HCT116 (cell line): ENCODE data around the gene SCD5. TPM values are rescaled to one million over a fixed set of nuclear protein-coding genes. Genes with fewer than 3 reads are reported as not detected.

ENCODE experiments used
- ATAC-seq: fragments of 200-7000 bp; cut with Tn5 transposase; 2 replicates; pipeline ENCODE4 v1.9.1; 2020; ENCODE audit warnings: mild to moderate bottlenecking, moderate library complexity
- BruUV-seq: library from RNA; stranded (reverse); fragments of 400-500 nt; replicated peaks from 2 replicates; lab custom pipeline; 2021; lab: Mats Ljungman, UMichigan
- CTCF ChIA-PET: fragments of 300-600 bp; sonication (Branson Sonifier 250); formaldehyde crosslinking; loops from one replicate; lab custom pipeline; 2021; ENCODE audit warnings: antibody characterized with exemption; lab: Charles Lee
- POLR2A ChIA-PET: fragments of 300-600, 350-600 bp; sonication (Branson Sonifier 250); formaldehyde crosslinking; loops from one replicate; lab custom pipeline; 2021; ENCODE audit warnings: antibody characterized with exemption; lab: Charles Lee
- RAD21 ChIA-PET, 2 experiments: fragments of 300-600 bp; sonication (Branson Sonifier 250); formaldehyde crosslinking; loops; one replicate each; lab custom pipeline; 2023; ENCODE audit warnings: low total read pairs in 2 of 2; ENCODE audit not compliant: uncharacterized antibody in 2 of 2, unreplicated experiment in 2 of 2, low non-redundant PET in 1 of 2; lab: Charles Lee
- DNase-seq: peaks from one replicate; pipeline ENCODE4 v3.0.0-alpha.2; 2010; ENCODE audit warnings: low read depth, low spot score
- H2AFZ ChIP-seq: fragments of 200-600 bp; shearing (Covaris generic), sonication (generic); 2 replicates; pipeline ENCODE4 v1.6.1; 2017; ENCODE audit warnings: low read depth, mixed run types, mixed read lengths, antibody characterized with exemption, low read length; ENCODE audit not compliant: poor library complexity, severe bottlenecking
- H3K27ac ChIP-seq: 2 replicates; pipeline ENCODE4 v1.5.1; 2012; ENCODE audit warnings: low read depth, low read length
- H3K27me3 ChIP-seq: fragments of 200-600 bp; sonication (generic); 2 replicates; pipeline ENCODE4 v1.6.1; 2016; ENCODE audit warnings: mixed run types, low read length, mixed read lengths; ENCODE audit not compliant: insufficient read depth
- H3K36me3 ChIP-seq, 2 experiments: fragments of 200-500 bp in 1 of 2; fragments of 200-600 bp in 1 of 2; sonication (Bioruptor generic) in 1 of 2; sonication (generic) in 1 of 2; 2 replicates each; pipeline versions ENCODE4 v1.5.1 to v1.6.1; 2014 to 2016; ENCODE audit warnings: low read length in 2 of 2, inconsistent platforms in 1 of 2, mixed read lengths in 1 of 2, mixed run types in 1 of 2; ENCODE audit not compliant: insufficient read depth in 2 of 2, control insufficient read depth in 1 of 2
- H3K4me1 ChIP-seq, 2 experiments: fragments of 200-600 bp in 1 of 2; sonication (generic) in 1 of 2; 2 replicates each; pipeline versions ENCODE4 v1.5.1 to v1.6.1; 2012 to 2017; ENCODE audit warnings: low read length in 2 of 2, inconsistent platforms in 1 of 2, mild to moderate bottlenecking in 1 of 2, mixed read lengths in 1 of 2, mixed run types in 1 of 2, moderate library complexity in 1 of 2; ENCODE audit not compliant: insufficient read depth in 2 of 2, control insufficient read depth in 1 of 2
- H3K4me2 ChIP-seq: fragments of 200-600 bp; sonication (generic); 2 replicates; pipeline ENCODE4 v1.6.1; 2017; ENCODE audit warnings: mixed run types, low read length, mixed read lengths
- H3K4me3 ChIP-seq, 2 experiments: fragments of 200-600 bp in 1 of 2; sonication (generic) in 1 of 2; replicated peaks in 1 of 2; 2 replicates each; pipeline ENCODE4 v1.5.1; 2011 to 2016; ENCODE audit warnings: low read length in 2 of 2, control low read depth in 1 of 2, low read depth in 1 of 2, mild to moderate bottlenecking in 1 of 2, mixed read lengths in 1 of 2, mixed run types in 1 of 2
- H3K79me2 ChIP-seq: fragments of 200-600 bp; sonication (generic); 2 replicates; pipeline ENCODE4 v1.6.1; 2017; ENCODE audit warnings: mild to moderate bottlenecking, mixed run types, low read length, moderate library complexity, mixed read lengths; ENCODE audit not compliant: insufficient read depth
- H3K9ac ChIP-seq: fragments of 200-600 bp; sonication (generic); 2 replicates; pipeline ENCODE4 v1.6.1; 2016; ENCODE audit warnings: low read length, mixed read lengths
- H3K9me2 ChIP-seq: fragments of 200-600 bp; sonication (generic), shearing (Covaris generic); 2 replicates; pipeline ENCODE4 v1.6.1; 2017; ENCODE audit warnings: mixed run types, mild to moderate bottlenecking, moderate library complexity; ENCODE audit not compliant: insufficient read depth
- H3K9me3 ChIP-seq, 2 experiments: fragments of 200-500 bp in 1 of 2; fragments of 200-600 bp in 1 of 2; sonication (Bioruptor generic) in 1 of 2; sonication (generic) in 1 of 2; 2 replicates each; pipeline ENCODE4 v1.6.1; 2014 to 2017; ENCODE audit warnings: low read length in 2 of 2, mixed read lengths in 2 of 2, inconsistent platforms in 1 of 2, low read depth in 1 of 2, mild to moderate bottlenecking in 1 of 2, mixed run types in 1 of 2, moderate library complexity in 1 of 2; ENCODE audit not compliant: control insufficient read depth in 1 of 2, insufficient read depth in 1 of 2
- H4K20me1 ChIP-seq: fragments of 200-600 bp; sonication (generic), shearing (Covaris generic); 2 replicates; pipeline ENCODE4 v1.6.1; 2017; ENCODE audit warnings: mixed run types, mild to moderate bottlenecking, moderate library complexity; ENCODE audit not compliant: insufficient read depth
- CBX3 ChIP-seq: IDR thresholded peaks from 2 replicates; pipeline ENCODE4 v1.6.1; 2012; ENCODE audit warnings: low read depth
- CEBPB ChIP-seq: IDR thresholded peaks from 2 replicates; pipeline ENCODE4 v1.6.1; 2012; ENCODE audit warnings: low read depth
- EGR1 ChIP-seq: IDR thresholded peaks from 2 replicates; pipeline ENCODE4 v1.6.1; 2012; ENCODE audit warnings: low read depth
- EZH2 ChIP-seq: fragments of 200-600 bp; sonication (generic); IDR thresholded peaks from 2 replicates; pipeline ENCODE4 v1.6.1; 2017; ENCODE audit warnings: antibody characterized with exemption, mixed run types
- EZH2phosphoT487 ChIP-seq: fragments of 200-600 bp; IDR thresholded peaks from 2 replicates; pipeline ENCODE4 v1.6.1; 2018; ENCODE audit warnings: antibody characterized with exemption, borderline replicate concordance
- FOSL1 ChIP-seq: IDR thresholded peaks from 2 replicates; pipeline ENCODE4 v1.6.1; 2012; ENCODE audit warnings: low read depth
- JUND ChIP-seq: IDR thresholded peaks from 2 replicates; pipeline ENCODE4 v1.6.1; 2012
- MAX ChIP-seq: IDR thresholded peaks from 2 replicates; pipeline ENCODE4 v1.6.1; 2012
- RAD21 ChIP-seq: IDR thresholded peaks from 2 replicates; pipeline ENCODE4 v1.6.1; 2012; ENCODE audit warnings: low read depth, mild to moderate bottlenecking
- REST ChIP-seq: IDR thresholded peaks from 2 replicates; pipeline ENCODE4 v1.6.1; 2012; ENCODE audit warnings: low read depth
- SIN3A ChIP-seq: IDR thresholded peaks from 2 replicates; pipeline ENCODE4 v1.6.1; 2012; ENCODE audit warnings: low read depth
- SP1 ChIP-seq: IDR thresholded peaks from 2 replicates; pipeline ENCODE4 v1.6.1; 2012; ENCODE audit warnings: low read depth
- SRF ChIP-seq: IDR thresholded peaks from 2 replicates; pipeline ENCODE4 v1.6.1; 2012; ENCODE audit warnings: low read depth
- TCF7L2 ChIP-seq: IDR thresholded peaks from 2 replicates; pipeline ENCODE4 v1.7.0; 2011; ENCODE audit warnings: borderline replicate concordance, inconsistent platforms; ENCODE audit not compliant: insufficient read depth, insufficient read length; ENCODE audit errors: extremely low read depth
- ZFX ChIP-seq: fragments of 450-650 bp; IDR thresholded peaks from 2 replicates; pipeline ENCODE4 v1.6.1; 2017
- ZNF274 ChIP-seq: fragments of 200-500 bp; sonication (Bioruptor generic); IDR thresholded peaks from 2 replicates; pipeline ENCODE4 v1.6.1; 2014; ENCODE audit warnings: mild to moderate bottlenecking, low read depth, low read length, inconsistent platforms
- intact Hi-C: fragments of 100-400 bp; cut with micrococcal nuclease; formaldehyde crosslinking; loops from 2 replicates; pipeline ENCODE4 v1.10.0; 2022
- total RNA-seq: library from RNA; stranded (reverse); gene quantifications from one replicate; pipeline ENCODE4 v1.2.1, GENCODE V29; 2021; ENCODE audit not compliant: unreplicated experiment
- TF ChIP-seq, protein P1 (sequence below): IDR thresholded peaks from 2 replicates; pipeline ENCODE4 v1.6.1; 2011; ENCODE audit warnings: mild to moderate bottlenecking, low read length, moderate library complexity; ENCODE audit not compliant: insufficient replicate concordance; ENCODE audit errors: extremely low read depth

SCD5 gene
- total RNA-seq, 1 experiment from 2014 or later, result 21.7 TPM

DNA sequence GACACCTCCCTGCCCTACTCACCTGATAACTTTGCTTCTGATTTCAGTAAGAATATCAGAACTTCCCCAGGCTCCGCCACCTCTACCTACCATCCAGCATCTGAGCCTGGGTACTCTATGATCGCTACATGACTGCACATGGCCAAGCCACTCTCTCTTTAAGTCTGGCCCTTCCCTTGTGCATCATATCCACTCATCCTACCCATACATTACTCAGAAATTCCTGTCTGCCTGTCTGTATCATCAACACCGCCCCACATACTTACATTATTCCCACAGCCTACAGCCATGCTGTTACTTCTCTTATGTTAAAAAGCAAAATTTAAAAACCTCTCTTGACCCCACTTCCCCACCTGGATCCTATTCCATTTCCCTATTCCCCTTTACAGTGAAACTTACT is 84.7 kb downstream of the SCD5 start:
- Histone ChIP-seq H3K27ac (no peak overlapping the region), H3K79me2 (no peaks in the 10 kb centered on the region), H3K27me3 (no peaks in the 10 kb centered on the region), H3K9me2 (no peaks in the 10 kb centered on the region), H2AFZ (no peak overlapping the region), H3K9me3 (no peaks in the 10 kb centered on the region), H3K4me1 (peaks cover 0 to 3% of the 10 kb centered on the region in 2 experiments; a peak in 1 of 4 replicates), H3K4me3 (no peak overlapping the region), H3K9ac (no peak overlapping the region), H3K4me2 (no peak overlapping the region), H3K36me3 (no peaks in the 10 kb centered on the region), H4K20me1 (no peaks in the 10 kb centered on the region)
- no TSS peak for BruUV-seq
- ATAC-seq (no peak), DNase-seq (no peak)
- CTCF ChIA-PET, result no interaction called here
- no peak for TF ChIP-seq MAX
- TF ChIP-seq CBX3, result no peak
- TF ChIP-seq EZH2, result no peak
- TF ChIP-seq SP1, result no peak
- TF ChIP-seq FOSL1, result no peak
- no peak for TF ChIP-seq EGR1
- intact Hi-C loops, result no loop called here
- RAD21 ChIA-PET, result no interaction called here
- POLR2A ChIA-PET, result no interaction called here

DNA sequence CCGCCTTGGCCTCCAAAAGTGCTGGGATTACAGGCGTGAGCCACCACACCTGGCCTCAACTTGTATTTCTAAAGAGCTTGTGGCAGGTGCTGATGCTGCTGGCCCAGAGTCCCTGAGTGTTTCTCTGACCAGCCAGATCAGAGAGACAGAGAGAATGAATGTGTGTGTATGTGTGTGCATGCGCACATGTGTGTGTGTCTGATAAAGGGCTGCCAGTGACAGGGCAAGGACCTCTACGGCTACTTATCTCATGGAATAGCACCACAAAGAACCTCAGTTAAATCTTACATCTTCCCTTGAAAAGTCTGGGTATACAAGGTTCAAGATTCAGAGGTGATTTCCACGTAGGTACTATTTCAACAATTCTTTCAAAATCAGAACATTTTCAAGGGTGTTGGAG is 86.0 kb downstream of the SCD5 start:
- POLR2A ChIA-PET, result no interaction called here
- ATAC-seq, result no peak
- Histone ChIP-seq H3K9me2 (no peaks in the 10 kb centered on the region), H2AFZ (no peak overlapping the region), H3K9ac (no peak overlapping the region), H3K4me1 (peaks cover 0 to 3% of the 10 kb centered on the region in 2 experiments; a peak in 1 of 4 replicates), H3K27me3 (no peaks in the 10 kb centered on the region), H3K4me2 (no peak overlapping the region), H3K79me2 (no peaks in the 10 kb centered on the region), H3K9me3 (no peaks in the 10 kb centered on the region), H3K27ac (no peak overlapping the region), H3K4me3 (no peak overlapping the region), H3K36me3 (no peaks in the 10 kb centered on the region), H4K20me1 (no peaks in the 10 kb centered on the region)
- RAD21 ChIA-PET, result no interaction called here
- intact Hi-C loops, result no loop called here
- no TSS peak for BruUV-seq
- DNase-seq, result no peak
- CTCF ChIA-PET, result interaction anchor here (1.1 kb wide), 1 partner anchor 9 kb away, joined by 3 read pairs; no protein-coding TSS in a partner anchor
- TF ChIP-seq JUND (no peak), RAD21 (no peak), TCF7L2 (no peak), ZNF274 (no peak), CEBPB (no peak), REST (no peak), CBX3 (no peak), ZFX (no peak), EZH2phosphoT487 (no peak), SIN3A (no peak), SP1 (no peak), SRF (no peak), FOSL1 (no peak)
- TF ChIP-seq, protein P1, sequence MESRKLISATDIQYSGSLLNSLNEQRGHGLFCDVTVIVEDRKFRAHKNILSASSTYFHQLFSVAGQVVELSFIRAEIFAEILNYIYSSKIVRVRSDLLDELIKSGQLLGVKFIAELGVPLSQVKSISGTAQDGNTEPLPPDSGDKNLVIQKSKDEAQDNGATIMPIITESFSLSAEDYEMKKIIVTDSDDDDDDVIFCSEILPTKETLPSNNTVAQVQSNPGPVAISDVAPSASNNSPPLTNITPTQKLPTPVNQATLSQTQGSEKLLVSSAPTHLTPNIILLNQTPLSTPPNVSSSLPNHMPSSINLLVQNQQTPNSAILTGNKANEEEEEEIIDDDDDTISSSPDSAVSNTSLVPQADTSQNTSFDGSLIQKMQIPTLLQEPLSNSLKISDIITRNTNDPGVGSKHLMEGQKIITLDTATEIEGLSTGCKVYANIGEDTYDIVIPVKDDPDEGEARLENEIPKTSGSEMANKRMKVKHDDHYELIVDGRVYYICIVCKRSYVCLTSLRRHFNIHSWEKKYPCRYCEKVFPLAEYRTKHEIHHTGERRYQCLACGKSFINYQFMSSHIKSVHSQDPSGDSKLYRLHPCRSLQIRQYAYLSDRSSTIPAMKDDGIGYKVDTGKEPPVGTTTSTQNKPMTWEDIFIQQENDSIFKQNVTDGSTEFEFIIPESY, result no peak
